COLO668 (cell line): ENCODE measurements around the gene WWC1.
"Not testable (repeated sequence)": the region's sequence is repeated elsewhere in the genome, so short reads cannot be mapped to it uniquely, and the experiment has no call there.

Experiments used
- DNase-seq: peaks from one replicate; lab custom pipeline; 2025; ENCODE audit not compliant: unreplicated experiment; lab: John Stamatoyannopoulos, UW

The WWC1 gene

DNA sequence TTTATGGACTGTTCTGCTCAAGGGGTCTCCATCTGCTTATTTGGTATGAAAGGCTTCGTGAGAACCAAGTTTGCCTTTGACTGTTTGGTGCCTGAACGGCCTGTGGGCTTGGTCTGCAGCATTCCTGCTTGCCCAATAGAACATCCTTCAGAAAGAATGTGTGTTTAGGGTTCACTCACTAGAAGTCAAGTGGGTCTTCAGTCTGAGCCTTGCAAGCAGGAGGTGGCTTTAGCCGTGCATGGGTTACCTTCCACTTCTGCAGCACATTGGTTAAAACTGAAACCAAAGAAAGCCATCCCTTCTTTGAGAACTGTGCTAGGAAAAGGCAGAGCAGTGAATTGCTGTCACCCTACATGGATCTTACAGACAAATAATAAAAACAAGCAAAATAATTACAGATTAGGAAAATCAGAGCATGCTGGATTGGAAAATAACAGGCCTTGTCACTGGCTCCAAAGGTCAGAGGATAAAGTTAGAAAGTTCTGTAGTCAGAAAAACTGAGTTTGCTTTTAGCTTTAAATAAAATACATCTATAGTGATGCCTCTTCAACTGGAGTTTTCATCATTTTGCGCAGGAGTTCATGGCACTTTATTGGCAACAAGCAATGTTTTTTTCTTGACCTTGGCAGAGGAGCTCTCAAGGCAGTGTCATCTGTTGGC is 16.6 kb downstream of the WWC1 start:
- DNase-seq, result no peak

DNA sequence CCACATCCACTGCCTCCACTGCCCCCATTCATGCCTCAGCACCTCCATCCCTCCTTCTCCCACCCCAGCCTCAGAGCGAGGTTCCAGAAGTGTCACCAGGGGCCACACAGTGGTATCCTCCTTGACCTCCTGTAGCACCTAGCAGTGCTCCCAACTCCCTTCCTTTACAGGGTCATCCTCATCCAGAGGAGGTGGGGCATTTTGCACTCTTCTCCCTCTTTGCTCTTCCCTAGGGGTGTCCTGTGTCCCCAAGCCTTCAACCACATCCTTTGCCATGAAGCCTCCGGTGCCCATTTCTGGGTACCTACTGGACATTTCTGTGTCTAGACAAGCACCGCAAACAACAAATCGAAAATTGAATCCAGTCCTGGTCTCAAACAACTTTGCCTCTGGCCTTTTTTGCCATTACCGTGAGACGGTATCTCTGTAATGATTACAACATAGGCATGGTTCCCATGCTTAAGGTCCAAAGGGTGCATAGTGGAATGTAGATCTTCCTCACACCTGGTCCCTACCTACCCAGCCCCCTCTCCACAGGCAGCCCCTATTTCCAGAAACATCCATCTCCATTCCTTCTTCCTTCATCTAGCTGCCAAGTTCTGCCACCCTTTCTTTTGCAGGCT is 17.6 kb downstream of the WWC1 start:
- no peak for DNase-seq

DNA sequence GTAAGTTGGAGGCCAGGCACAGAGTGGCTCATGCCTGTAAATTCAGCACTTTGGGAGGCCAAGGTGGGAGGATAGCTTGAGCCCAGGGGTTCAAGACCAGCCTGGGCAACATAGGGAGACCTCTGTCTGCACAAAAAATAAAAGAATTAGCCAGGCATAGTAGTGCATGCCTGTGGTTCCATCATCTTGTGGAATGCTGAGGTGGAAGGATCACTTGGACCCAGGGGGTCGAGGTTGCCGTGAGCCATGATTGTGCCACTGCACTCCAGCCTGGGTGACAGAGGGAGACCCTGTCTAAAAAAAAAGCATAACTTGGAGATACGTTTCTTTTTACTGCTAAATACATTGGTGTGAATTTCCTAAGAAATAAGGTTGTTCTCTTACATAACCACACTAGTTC is 19.1 kb downstream of the WWC1 start:
- DNase-seq, result not testable (repeated sequence)

DNA sequence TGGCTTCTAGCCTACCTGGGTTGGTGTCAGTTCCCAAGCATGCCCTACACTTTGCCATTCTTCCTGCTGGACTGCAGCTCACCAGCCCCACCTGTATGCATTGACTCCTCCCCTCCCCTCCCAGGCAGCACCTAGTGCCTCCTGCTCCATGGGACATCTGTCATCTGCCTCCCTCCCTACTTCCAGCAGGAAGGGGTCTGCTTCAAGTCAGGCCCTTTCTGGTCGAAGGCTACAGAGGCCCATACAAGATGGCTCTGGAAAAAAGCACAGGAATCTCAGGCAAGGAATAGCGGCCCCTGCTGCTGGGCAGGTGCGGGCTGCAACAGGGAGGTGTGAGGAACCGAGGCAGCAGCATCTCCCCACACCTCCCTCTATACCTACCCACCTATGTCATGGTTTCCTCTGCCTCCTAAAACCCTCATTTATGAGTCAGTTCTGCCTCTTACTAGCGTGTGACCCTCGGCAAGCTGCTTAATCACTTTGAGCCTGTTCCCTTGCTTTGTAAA is 19.7 kb downstream of the WWC1 start:
- peak; percentile 43 for DNase-seq

DNA sequence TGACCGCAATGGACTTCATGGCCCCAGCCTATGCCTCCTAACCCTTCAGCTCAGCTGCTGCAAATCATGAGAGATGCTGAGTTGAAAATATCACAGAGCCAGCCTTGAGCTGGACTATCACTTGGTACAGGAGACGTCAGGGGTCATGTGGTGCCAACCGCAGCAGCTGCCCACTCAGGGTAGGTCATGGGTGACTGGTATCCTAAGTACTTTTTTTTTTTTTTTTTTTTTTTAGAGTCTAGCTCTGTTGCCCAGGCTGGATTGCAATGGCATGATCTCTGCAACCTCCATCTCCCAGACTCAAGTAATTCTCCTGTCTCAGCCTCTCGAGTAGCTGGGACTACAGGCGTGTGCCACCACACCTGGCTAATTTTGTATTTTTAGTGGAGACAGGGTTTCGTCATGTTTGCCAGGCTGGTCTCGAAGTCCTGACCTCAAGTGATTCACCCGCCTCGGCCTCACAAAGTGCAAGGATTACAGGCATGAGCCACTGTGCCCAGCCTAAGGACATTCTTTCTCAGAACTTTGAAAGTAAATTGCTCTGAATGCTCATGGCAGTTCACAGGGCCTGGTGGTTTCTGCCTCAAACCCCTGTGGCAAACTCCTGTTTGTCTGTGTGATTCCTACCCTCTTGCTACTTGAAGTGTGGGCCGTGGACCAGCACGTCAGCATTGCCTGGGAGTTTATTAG is 21.3 kb downstream of the WWC1 start:
- DNase-seq, result peak; percentile 14

DNA sequence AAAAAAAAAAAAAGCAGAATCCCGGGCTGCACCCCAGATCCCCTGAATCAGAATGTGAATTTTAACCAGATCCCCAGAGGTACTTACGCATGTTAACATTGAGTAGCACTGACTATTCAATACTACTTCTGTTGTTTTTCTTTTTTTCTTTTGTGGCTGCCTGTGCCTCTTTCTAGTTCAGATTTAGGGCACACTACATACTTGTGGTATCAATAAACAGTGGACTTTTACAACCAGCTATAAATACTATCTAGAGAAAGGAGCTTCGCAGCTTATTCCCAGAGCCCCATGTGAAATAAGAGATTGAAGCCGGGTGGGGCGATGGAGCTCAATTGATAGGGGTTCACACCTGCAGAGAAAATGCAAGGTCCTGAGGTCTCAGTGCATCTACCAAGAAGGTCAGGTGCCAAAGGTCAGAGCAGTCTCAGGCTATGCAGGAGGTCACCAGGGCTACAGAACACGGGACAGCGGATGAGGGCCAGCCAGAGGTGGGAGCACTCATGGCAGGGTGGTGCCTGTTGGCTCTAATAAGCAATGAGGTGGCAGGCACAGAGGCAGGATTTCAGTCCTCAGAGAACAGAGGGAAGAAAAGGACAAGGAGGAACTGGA is 22.3 kb downstream of the WWC1 start:
- DNase-seq, result no peak

DNA sequence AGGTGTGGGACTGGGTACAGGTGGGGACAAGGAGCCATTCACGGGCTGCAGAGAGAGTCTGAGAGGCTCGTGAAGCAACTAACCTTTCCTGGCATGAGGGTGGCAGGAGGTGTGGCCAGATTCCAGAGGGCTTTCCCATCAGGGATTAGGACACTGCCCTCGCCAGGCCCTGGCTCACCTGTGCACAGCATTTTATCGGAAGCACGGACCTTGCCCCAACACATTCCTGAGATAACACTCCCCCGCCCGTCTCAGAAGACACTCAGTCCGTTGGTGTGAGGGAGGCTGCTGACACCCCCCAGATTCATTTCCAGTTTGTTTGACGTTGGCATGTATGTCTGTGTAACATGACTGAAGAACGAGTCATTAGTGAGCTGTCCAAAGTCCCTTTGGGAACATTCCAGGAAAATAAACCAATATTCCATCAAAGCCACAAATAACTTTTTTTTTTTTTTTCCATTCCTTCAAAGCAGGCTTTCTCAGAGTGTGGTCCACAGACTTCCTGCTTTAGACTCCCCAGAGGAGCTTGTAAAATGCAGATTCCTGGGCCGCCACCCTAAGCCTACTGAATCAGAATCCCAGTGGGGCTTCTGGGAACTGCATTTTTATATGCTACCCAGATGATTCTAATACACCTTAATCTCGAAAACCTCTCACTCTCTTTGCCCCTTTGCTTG is 23.4 kb downstream of the WWC1 start:
- DNase-seq, result peak; percentile 24

DNA sequence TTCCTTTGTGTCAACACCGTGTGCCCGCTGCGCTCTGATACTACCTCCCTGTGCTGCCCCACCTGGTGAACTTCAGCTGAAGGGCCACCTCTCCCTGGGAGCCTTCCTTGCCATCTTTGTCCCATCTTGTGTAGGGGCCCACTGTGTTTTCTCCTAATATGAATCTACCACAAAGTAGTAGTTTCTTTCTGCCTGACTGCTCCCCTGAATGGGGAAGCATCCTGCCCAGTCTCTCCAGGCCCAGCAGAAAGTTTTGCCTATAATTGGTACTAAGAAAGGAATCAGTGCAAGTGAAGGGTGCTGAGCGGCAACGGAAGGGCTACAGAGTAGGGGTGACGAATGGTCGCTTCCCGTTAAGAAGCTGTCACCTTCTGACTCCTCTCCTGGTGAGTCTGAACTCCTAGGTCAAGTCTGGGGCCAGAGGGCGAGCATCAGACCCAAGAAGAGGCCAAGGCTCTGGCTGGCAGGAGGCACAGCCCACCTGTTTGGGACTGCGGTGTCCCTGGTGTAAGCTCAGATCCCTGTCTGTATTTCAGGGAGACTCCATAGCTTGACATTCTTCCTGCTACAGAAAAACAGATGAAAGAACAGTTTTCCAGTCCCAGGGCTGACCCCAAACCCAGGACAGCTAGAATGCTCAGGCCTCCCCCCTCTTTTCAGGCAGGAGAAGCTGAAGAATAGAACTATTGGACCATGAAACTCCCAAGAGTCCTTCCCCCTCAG is 24.1 kb downstream of the WWC1 start:
- peak; percentile 21 for DNase-seq

DNA sequence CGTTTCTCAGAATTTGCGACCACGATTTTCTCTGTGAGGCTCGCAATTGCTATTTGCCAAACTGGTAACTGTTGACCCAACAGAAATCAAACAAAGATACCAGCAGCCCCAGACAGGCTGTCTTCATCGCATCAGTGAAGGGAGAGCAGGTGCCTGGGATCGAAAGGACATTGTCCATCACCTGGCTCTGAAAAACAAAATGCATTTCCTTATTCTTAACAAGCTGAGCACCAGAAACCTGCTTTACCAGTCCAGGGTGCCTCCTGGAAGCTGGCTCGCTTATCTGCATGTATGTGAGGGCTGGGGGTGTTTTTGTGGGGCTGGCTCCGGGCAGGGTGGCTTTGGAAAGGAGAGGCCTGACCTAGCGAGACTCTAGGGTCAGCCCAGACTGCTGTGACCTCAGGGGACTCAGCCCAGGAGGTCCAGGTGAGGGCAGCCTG is 24.7 kb downstream of the WWC1 start:
- DNase-seq, result peak; percentile 73

DNA sequence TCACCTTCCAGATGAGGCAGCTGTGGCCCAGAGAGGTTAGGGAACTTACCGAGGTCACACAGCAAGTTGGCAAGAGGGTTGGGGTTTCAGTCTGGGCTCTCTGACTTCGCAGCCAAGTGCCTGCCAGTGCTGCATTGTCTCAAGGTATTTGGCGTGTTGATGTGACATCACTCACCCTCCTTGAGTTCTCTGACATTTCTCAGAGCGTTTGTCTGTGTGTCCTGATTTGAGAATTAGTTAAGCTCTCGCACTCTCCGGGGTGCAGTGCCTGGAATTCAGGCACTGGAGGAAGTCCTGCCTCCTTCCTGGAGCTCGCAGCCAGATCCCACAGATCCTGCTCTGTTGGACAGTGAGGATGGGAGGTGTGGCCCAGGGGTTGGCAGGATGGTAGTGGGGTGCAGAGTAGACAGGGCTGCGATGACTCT is 25.7 kb downstream of the WWC1 start:
- DNase-seq, result no peak

DNA sequence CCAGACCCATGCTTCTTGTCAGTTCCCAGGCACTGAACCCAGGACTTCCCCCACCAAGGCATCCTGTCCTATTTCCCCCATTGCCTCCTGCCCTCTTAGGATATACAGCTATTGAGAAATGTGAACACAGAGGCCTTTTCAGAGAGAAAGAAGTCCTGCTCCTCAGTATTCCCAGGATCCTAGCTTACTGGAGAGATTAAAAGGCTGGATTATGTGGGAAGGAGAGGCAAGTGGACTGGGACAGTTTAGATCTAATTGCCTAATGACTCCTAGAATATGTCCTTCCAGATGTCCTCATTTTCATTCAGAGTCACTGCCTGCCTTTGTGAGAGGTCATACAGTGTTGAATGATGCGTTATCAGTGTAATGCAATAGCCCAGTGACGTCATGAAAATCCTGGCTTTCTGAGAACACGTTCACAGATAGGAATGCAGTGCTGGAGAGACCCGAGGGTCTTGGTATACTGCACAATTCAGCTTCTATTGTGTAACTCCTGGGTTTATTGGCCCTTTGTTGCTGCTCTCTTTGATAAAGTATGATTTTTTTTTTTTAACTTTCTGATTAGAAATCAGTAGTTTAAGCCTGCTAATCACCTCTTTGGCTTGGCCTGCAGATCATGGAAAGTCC is 26.2 kb downstream of the WWC1 start:
- DNase-seq, result peak; percentile 40

DNA sequence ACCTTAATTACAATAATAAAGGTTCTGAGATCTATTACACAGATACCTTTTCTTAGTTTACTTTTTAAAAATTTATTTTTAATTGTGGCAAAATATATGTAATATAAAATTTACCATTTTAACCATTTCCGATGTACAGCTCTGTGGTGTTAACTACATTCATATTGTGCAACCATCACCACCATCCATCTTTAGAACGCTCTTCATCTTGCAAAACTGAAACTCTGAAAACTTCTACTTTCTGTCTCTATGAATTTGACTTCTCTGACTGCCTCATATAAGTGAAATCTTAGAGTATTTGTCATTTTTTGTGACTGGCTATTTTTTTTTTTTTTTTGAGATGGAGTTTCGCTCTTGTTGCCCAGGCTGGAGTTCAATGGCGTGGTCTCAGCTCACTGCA is 26.8 kb downstream of the WWC1 start:
- DNase-seq, result no peak

DNA sequence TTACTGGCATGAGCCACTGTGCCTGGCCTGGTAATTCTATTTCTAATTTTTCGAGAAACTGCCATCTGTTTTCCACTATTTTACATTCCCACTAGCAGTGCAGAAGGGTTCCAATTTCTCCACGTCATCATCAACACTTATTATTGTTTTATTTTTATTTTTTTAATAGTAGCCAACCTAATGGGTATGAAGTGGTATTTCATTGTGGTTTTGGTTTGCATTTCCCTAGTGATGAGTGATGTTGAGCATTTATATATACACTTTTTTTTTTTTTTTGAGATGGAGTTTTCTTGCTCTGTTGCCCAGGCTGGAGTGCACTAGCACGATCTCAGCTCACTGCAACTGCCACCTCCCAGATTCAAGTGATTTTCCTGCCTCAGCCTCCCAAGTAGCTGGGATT is 28.3 kb downstream of the WWC1 start:
- no peak for DNase-seq

DNA sequence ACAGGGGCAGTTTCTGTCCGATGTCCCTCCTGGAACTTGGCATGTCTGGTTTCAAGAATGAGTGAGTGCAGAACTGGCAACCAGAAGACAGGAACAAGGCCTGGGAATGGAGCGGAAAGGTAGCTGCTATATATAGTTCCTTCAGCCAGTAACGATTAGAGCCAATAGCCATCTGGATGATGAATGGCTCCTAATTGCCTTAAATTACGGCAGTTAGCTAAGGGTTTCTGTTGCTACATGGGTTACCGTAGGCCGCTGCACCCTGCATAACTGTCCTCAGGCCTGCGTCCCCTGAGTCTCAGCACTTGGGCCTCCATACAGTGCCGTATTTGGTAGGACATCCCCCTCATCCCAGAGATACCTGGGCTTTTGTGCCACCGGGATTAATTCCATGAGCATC is 29.4 kb downstream of the WWC1 start:
- no peak for DNase-seq

DNA sequence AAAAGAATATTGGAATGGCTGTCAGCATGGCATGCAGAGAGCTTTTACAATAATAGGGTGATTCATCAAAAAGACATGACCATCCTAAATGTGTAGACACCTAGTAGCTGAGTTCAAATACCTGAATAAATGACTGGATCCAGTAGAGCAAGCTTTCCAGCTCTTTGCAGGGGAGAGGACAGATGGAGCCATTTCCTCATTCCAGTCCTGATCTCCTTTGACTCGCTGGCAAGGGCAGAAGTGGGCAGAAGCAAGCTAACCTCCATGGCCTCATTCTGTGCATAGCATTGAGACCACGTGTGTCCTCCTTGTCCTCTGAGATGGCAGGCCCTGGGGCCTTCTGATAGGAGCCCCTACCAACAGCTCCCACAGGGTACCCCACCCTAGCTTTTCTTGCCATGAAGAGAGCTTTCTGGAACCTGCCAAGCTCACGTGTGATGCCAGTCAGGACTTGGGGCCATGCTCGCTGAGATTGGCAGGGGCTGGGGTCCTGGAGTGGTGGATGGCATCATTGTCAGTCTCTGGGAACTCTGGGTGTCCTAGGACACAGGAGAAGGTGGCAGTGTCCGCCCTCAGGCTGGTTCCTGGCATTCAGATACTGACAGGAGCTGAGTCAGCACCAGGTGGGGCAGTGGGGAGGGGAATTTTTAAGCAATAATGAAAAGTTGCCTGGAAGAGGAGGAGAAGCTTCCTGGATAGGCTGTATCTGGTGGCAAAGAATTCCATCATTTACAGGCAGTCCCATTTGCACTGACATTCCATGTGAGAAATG is 33.6 kb downstream of the WWC1 start:
- peak; percentile 30 for DNase-seq

DNA sequence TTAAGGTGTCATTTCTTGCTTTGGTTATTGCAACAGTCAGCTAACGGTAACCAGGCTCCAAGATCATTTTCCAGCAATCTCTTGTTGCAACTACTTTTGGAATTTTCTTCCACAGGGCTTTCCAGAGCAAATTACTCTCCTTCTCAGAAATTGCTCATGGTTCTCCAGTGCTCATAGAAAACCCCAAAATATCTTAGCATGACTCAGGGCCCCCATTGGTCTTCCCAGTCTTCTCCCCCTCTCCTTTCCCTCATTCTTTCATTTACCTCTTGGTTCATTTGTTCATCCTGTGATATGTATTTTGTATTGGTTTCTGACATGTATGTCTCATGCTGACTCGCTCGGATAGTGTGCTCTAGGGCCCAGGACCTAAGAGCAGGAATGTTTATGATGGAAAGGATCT is 35.6 kb downstream of the WWC1 start:
- DNase-seq, result no peak

DNA sequence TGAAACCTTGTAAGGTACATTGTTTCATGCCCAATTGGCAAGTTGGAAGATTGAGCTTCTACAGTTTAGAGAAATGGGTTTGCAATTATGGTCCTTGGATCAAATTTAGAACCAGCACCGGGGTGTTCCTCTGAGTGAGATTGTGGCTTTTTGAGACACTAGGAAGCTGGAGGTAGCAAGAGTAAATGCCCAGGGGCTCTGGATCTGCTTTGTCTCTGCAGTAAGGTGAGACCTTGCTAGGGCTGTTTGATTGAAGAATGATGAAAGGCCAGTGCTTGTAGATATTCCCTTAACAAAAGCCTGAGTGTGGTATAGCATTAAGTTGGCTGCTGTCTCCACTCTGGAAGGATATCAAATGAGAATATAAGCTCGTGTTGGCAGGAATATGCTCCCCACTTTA is 36.0 kb downstream of the WWC1 start:
- DNase-seq, result no peak

DNA sequence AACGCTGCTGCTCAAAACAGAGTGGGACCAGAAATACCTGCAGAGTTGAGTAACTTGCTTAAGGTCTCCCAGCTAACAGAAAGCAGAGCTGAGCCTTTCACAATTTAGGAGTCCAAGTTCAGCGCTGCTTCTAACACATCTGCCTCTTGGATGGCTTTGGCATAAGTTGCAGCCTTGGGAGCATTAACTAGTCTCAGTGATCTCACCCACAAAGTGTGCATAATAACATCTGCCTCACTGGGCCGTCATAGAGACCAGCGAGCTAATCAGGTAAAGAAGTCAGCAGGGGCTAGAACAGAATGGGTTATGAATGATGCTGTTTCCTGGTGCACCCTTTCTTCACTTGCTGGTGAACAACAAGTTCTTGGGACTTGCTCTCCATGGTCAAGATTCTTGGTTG is 36.5 kb downstream of the WWC1 start:
- DNase-seq, result no peak

DNA sequence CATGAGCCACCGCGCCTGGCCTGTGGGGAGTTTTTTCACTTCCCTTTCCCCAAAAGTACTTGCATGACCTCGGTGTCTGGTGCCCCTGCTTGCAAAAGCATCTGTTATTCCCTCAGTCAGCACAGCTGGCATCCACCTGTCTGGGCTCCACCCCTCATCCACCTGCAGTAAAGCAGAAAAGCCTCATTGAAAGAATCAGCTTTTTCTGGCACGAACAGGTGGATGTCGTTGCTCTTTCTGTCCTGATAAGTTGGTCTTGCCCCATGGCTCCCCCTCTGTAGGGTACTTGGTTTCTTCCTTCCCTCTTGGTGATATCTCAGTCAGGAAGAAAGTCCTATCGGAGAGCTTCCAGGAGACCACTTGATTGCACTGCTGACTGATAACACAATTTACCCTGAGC is 37.4 kb downstream of the WWC1 start:
- DNase-seq, result peak; percentile 60
